ENCODE results near the gene BTBD7.

- TF ChIP-seq CTCF (IDR thresholded peaks at IDR 0.05): peak; percentile 21
- no peak for TF ChIP-seq EZH2 (IDR thresholded peaks at IDR 0.05; ENCODE audit: borderline replicate concordance, insufficient read depth, low read depth, low read length, poor library complexity, severe bottlenecking)
Observed at GRCh38 chr14:93206793-93207467, 125.9 kb downstream of the BTBD7 start, which contains the start of the genes GON7 and UBR7.
